Smooth muscle cell (in vitro differentiated cells): Measurements from ENCODE around the gene AMOTL1. TPM values are rescaled to one million over a fixed set of nuclear protein-coding genes. Genes with fewer than 3 reads are reported as not detected.
A peak's percentile ranks its signal among the peaks of the same experiment; 100 is the strongest.

ENCODE experiments used
- DNase-seq: peaks from one replicate; lab custom pipeline; 2025; ENCODE audit not compliant: unreplicated experiment; lab: John Stamatoyannopoulos, UW
- H2AFZ ChIP-seq: fragments of 200-600 bp; sonication (generic); 2 replicates; pipeline ENCODE4 v1.6.0; 2016; ENCODE audit warnings: antibody characterized with exemption, low read depth, mild to moderate bottlenecking
- H3F3A ChIP-seq: fragments of 200-600 bp; sonication (generic); 2 replicates; pipeline ENCODE4 v1.6.0; 2017; ENCODE audit warnings: antibody characterized with exemption, low read depth
- H3K27ac ChIP-seq: fragments of 200-600 bp; sonication (generic); 2 replicates; pipeline ENCODE4 v1.5.1; 2016; ENCODE audit warnings: low read depth, mild to moderate bottlenecking
- H3K27me3 ChIP-seq: fragments of 200-600 bp; sonication (generic); 2 replicates; pipeline ENCODE4 v1.6.1; 2016; ENCODE audit warnings: low read depth, mild to moderate bottlenecking
- H3K36me3 ChIP-seq: fragments of 200-600 bp; sonication (generic); 2 replicates; pipeline ENCODE4 v1.5.1; 2016; ENCODE audit warnings: low read depth
- H3K4me1 ChIP-seq: fragments of 200-600 bp; sonication (generic); 2 replicates; pipeline ENCODE4 v1.5.1; 2016; ENCODE audit warnings: low read depth
- H3K4me2 ChIP-seq: fragments of 200-600 bp; sonication (generic); 2 replicates; pipeline ENCODE4 v1.6.0; 2016; ENCODE audit warnings: mild to moderate bottlenecking
- H3K4me3 ChIP-seq: fragments of 200-600 bp; sonication (generic); 2 replicates; pipeline ENCODE4 v1.5.1; 2016; ENCODE audit warnings: mild to moderate bottlenecking
- H3K79me2 ChIP-seq: fragments of 200-600 bp; sonication (generic); 2 replicates; pipeline ENCODE4 v1.6.0; 2016; ENCODE audit warnings: low read depth, mild to moderate bottlenecking
- H3K9ac ChIP-seq: fragments of 200-600 bp; sonication (generic); 2 replicates; pipeline ENCODE4 v1.6.0; 2016; ENCODE audit warnings: low read depth
- H3K9me3 ChIP-seq: fragments of 200-600 bp; sonication (generic); replicated peaks from 2 replicates; pipeline ENCODE4 v1.5.1; 2016; ENCODE audit warnings: low read depth
- H4K20me1 ChIP-seq: fragments of 200-600 bp; sonication (generic); 2 replicates; pipeline ENCODE4 v1.6.0; 2016; ENCODE audit warnings: low read depth
- CTCF ChIP-seq: fragments of 200-600 bp; sonication (generic); IDR thresholded peaks from 2 replicates; pipeline ENCODE4 v1.5.1; 2017; ENCODE audit warnings: borderline replicate concordance, mild to moderate bottlenecking, antibody characterized with exemption; ENCODE audit not compliant: insufficient read depth, poor library complexity, severe bottlenecking
- WGBS: methylation state at CpG from one replicate; pipeline ENCODE4 v1.1.7; 2016; ENCODE audit warnings: low lambda C conversion rate; 5-methylcytosine and 5-hydroxymethylcytosine counted together
- polyA plus RNA-seq: library from polyadenylated mRNA; unstranded; fragments of >200 nt; fragmentation: Nextera tagmentation; extraction: Ambion mirVana; gene quantifications from 2 replicates; pipeline ENCODE4 v1.2.1, GENCODE V29; 2016
- total RNA-seq: library from RNA; depleted of rRNA; stranded (reverse); fragments of >200 nt; gene quantifications from 2 replicates; pipeline ENCODE4 v1.2.3, GENCODE V29; 2014

The AMOTL1 gene
- total and polyA plus RNA-seq, 2 experiments from 2014 or later = 23.4 to 61.0 TPM

GRCh38 chr11:94792451-94792850 lies 24.3 kb downstream of the AMOTL1 start:
- Histone ChIP-seq H3K79me2 (peaks cover 94% of the 10 kb centered on the region), H3K4me2 (peak overlapping the region; percentile 79), H3F3A (peaks cover 37% of the 10 kb centered on the region), H3K4me1 (peaks cover 39% of the 10 kb centered on the region), H3K36me3 (no peaks in the 10 kb centered on the region), H3K27me3 (no peaks in the 10 kb centered on the region), H2AFZ (no peak overlapping the region), H3K9me3 (no peaks in the 10 kb centered on the region), H4K20me1 (peaks cover 100% of the 10 kb centered on the region), H3K9ac (no peak overlapping the region), H3K4me3 (no peak overlapping the region), H3K27ac (peak overlapping the region; percentile 96)
- TF ChIP-seq CTCF = no peak
- 89% methylated on average over 3 of the region's 3 CpGs for WGBS
- no peak for DNase-seq

- Histone ChIP-seq H3K79me2 (peaks cover 94% of the 10 kb centered on the region), H3K4me2 (peak overlapping the region; percentile 79), H3K27ac (peak overlapping the region; percentile 96), H3F3A (peaks cover 37% of the 10 kb centered on the region), H3K4me3 (no peak overlapping the region), H3K36me3 (no peaks in the 10 kb centered on the region), H4K20me1 (peaks cover 100% of the 10 kb centered on the region), H3K4me1 (peaks cover 36% of the 10 kb centered on the region), H3K9ac (peak overlapping the region; percentile 30), H2AFZ (no peak overlapping the region), H3K27me3 (no peaks in the 10 kb centered on the region), H3K9me3 (no peaks in the 10 kb centered on the region)
- WGBS = 66% methylated on average over 2 of the region's 2 CpGs
- TF ChIP-seq CTCF = no peak
- no peak for DNase-seq
These were observed 24.8 kb downstream of the AMOTL1 start for GRCh38 chr11:94793002-94793401.

- Histone ChIP-seq H3K79me2 (peaks cover 94% of the 10 kb centered on the region), H2AFZ (no peak overlapping the region)
These were observed 25.7 kb downstream of the AMOTL1 start for GRCh38 chr11:94793822-94794221.

More at GRCh38 chr11:94793822-94794221, 25.7 kb downstream of the AMOTL1 start:
- Histone ChIP-seq H3K36me3 (no peaks in the 10 kb centered on the region), H3K4me2 (peak overlapping the region; percentile 79), H3K27me3 (no peaks in the 10 kb centered on the region), H4K20me1 (peaks cover 100% of the 10 kb centered on the region), H3K27ac (peak overlapping the region; percentile 96), H3F3A (peaks cover 37% of the 10 kb centered on the region), H3K4me1 (peaks cover 28% of the 10 kb centered on the region), H3K4me3 (no peak overlapping the region), H3K9ac (peak overlapping the region; percentile 77), H3K9me3 (no peaks in the 10 kb centered on the region)
- WGBS = 32% methylated on average over 2 of the region's 2 CpGs
- DNase-seq = no peak
- no peak for TF ChIP-seq CTCF
